CD4-positive, alpha-beta T cell treated with Interleukin-15 for 4 hours (primary cell): ENCODE measurements around the gene FBN3.
"Not testable (repeated sequence)": the region's sequence is repeated elsewhere in the genome, so short reads cannot be mapped to it uniquely, and the experiment has no call there.

Experiments
- DNase-seq: peaks from one replicate; pipeline ENCODE4 v3.0.0-alpha.2; 2020; ENCODE audit warnings: low spot score

Gene FBN3

GRCh38 chr19:8149261-8150094, at the start of gene FBN3:
Gene FBN3, minus strand, starts transcription at chr19:8149592. Its CDS starts 2,112 bp downstream, at chr19:8147480.
- DNase-seq: no peak

DNA sequence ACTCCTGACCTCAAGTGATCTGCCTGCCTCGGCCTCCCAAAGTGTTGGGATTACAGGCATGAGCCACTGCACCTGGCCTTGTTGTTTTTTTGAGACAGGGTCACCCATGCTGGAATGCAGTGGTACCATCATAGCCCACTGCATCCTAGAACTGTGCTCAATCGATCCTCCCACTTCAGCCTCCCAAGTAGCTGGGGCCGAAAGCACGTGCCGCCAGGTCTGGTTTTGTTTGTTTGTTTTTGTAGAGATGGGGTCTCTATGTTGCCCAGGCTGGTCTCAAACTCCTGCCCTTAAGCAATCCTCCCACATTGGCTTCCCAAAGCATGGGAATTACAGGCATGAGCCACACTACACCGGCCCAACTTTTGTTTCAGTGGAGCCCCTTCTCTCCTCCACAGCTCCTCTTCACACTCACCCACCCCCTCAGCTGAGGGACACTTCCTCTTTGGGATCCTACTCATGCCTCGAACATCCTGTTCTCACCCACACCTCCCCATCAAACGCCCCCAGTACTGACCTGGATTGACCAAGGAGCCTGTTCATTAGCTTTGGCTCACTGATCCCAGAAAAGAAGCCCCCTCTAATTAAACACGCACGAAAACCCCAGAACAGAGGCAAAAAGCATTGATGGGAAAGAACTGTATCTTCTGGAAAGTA, 47.0 kb upstream of the FBN3 start:
- DNase-seq: no peak

GRCh38 chr19:8194528-8195267, 45.3 kb upstream of the FBN3 start:
- peak; percentile 50 for DNase-seq

DNA sequence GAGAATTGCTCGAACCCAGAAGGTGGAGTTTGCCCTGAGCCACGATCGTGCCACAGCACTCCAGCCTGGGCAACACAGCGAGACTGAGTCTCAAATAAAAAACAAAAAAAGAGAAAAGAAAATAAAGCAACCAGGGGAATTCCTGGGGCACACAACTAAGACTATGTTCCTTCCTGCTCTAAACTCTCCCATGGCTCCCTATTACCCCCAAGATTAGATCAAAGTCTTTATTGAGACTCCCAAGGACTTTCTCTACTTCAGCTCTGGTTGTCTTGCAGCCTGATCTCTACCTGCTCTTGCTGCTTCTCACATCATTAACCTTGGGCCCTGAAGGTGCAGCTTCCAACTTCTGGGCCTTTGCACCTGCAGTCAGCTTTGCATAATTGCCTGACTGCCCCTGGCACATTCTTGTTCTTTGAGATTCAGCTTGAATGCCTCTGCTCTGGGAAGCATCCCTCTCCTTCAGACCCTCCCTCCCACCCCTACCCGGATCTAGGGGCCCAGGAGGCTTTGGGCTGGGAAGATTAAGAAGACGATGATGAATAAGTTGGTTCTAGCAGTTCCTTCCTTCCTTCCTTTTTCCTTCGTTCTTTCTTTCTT, 42.9 kb upstream of the FBN3 start:
- no peak for DNase-seq

DNA sequence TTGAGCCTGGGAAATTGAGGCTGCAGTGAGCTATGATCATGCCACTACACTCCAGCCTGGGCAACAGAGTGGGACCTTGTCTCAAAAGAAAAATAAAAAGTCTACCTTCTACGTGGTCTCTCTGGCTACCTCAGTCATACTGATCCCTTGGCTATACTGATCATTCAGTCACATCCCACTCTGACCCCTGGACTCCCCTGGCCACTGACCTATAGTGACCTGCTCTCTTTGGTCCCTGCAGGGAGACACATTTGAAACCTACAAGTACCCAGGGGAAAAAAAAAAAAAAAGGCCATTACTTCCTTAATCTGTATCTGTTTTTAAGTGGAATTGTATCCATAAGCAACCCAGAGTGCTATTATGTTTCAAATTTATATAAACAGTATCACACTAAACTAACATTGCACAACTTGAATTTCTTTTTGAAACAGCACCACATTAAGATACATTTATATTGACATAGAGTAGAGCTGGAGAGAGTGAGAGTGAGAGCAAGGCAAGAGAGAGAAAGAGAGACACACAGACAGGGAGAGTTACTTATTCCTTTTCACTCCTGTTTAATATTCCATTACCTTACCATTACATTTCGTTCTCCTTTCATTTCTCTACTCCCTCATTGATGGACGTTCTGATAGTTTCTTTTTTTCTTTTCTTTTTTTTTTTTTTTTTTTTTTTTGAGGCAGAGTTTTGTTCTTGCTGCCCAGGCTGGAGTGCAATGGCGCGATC, 36.1 kb upstream of the FBN3 start:
- no peak for DNase-seq

DNA sequence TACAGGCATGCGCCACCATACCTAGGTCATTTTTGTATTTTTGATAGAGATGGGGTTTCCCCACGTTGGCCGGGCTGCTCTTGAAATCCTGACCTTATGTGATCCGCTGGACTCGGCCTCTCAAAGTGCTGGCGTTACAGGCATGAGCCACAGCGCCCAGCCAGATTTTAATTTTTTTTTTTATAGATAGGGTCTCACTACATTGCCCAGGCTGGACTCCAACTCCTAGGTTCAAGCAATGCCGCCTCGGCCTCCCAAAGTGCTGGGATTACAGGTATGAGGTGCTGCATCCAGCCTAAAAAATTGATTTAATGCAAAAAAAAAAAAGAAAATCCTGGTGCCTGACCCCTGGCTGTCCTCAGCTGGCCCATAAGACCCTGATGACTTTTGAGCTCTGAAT, 34.9 kb upstream of the FBN3 start:
- no peak for DNase-seq

DNA sequence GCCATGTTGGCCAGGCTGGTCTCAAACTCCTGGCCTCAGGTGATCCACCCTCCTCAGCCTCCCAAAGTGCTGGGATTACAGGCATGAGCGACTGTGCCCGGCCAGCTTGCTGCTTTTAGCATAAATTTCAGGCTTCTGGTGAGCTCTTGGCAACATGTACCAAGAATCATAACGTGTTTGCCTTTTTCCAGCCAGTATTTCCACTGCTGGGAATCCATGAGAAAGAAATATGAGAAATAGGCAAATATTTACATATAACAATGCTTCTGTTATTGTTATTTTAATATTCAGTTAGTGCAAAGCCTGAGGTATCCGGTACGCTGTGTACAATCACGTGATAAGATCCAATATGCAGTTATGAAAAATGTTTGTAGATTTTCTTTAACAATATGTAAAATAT, 30.6 kb upstream of the FBN3 start:
- no peak for DNase-seq

DNA sequence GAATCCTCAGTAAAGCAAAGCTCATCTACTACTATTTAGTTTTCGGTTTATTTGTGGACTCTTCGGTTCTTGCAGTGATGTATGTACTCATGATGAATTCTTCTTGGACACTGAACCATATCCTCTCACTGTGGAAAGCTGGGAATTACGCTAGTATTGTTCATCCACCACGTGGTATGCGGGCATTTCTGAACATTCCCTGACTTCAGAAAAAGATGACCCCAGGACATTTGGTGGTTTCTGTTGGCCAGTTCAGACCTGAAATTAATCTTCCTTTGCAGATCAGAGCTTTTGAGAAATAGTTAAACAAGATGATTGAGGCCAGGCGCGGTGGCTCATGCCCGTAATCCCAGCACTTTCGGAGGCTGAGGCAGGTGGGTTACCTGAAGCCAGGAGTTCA, 25.3 kb upstream of the FBN3 start:
- DNase-seq: no peak

- no peak for DNase-seq
Observed at GRCh38 chr19:8168537-8168936, 19.1 kb upstream of the FBN3 start.

- no peak for DNase-seq
Observed at GRCh38 chr19:8167985-8168384, 18.6 kb upstream of the FBN3 start.

GRCh38 chr19:8163759-8164158, 14.4 kb upstream of the FBN3 start:
- DNase-seq: no peak

DNA sequence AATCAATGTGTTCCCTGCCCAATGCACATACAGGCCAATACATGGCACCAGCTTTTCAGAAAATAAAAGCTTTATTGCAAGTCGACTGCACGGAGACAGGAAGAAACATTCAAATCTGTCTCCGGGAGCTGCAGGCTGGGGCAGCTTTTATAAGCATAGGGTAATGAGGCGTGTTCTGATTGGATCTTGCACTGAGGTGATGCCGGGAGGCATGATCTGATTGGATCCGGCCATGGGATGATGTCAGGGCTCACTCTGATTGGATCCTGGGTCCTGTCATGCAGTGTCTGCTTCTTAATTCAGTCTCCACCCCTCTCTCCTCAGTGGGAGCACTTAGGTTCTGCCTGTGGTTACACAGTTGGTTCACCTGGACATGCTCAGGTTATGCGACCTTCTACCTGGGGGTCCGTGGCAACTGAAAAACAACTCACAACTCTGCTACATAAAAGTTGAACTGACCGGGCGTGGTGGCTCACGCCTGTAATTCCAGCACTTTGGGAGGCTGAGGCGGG, 11.8 kb upstream of the FBN3 start:
- DNase-seq: no peak

DNA sequence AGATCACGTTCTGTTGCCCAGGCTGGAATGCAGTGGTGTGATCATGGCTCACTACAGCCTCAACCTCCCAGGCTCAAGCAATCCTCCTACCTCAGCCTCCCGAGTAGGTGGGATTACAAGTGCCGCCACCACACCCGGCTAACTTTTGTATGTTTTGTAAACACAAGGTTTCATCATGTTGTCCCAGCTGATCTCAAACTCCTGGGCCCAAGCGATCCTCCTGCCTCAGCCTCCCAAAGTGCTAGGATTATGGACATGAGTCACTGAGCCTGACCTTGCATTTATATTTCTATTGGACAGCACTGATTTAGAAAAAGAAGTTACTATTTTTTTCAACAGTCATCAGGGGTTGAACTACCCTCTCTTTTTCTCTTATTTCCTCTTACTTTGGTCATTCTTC, 9.9 kb upstream of the FBN3 start:
- not testable (repeated sequence) for DNase-seq

GRCh38 chr19:8158411-8159074, 9.2 kb upstream of the FBN3 start:
- peak; percentile 82 for DNase-seq

GRCh38 chr19:8155318-8155717, 5.9 kb upstream of the FBN3 start:
- DNase-seq: no peak

- DNase-seq: not testable (repeated sequence)
Observed at GRCh38 chr19:8154014-8154413, 4.6 kb upstream of the FBN3 start.

DNA sequence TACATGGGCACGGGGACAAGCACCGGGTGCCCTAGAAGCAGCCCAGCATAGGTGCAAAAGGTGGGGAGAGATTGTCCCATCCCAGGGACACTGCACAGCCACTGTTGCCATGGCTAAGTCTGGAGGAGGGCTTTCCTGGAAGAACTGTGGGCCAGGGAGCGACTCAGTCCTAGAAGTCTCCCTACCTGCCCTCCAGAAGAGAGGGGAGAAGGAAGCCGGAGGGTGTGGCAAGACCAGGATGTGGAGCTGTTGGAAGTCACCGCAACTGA, 2.3 kb upstream of the FBN3 start:
- no peak for DNase-seq

GRCh38 chr19:8150998-8151766, 1.8 kb upstream of the FBN3 start:
- no peak for DNase-seq

GRCh38 chr19:8150178-8150865, 930 bp upstream of the FBN3 start:
- no peak for DNase-seq
